ENCODE data around the gene FAM53B.

DNA sequence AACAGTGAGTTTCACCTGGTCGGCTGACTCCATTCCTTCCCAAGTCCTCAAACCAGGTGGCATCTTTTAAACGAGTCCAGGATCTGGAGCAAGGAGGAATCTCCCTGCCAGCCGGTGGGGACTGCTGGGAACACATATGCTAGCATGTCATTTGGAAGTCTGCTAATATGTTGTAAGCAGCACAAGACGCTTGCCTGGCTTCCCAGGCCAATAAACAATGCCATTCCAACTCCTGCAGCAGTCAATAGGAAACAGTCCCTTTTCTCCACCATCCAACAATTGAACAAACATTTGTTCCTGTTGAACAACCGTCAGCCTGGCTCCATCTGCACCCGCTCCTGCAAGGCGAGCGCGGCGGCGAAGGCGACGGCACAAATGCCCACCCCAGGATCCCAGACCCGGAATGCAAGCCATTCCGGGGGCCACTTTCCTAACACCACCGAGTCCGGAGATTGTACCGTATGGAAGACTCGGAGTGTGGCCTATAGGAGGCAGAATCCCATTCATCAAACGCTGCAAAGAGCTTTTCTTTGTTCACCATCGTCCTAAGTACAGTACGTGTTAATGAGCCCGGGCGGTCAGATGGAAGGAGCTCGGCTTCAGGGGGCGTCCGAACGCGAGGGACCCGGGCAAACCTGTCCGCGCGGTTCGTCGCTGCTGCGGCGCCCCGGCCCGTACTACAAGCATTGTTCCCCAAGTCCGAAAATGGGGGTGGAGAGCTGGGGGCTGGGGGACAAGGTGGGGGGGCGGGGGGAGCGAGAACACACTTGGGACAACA, 1.6 kb downstream of the FAM53B start:
- TF ChIP-seq POLR2A (IDR thresholded peaks at IDR 0.05; ENCODE audit: low read length) (peak; percentile 30), GATA1 (IDR thresholded peaks at IDR 0.05; ENCODE audit: low read depth, low read length) (no peak)

All from erythroblast (primary cell).